Measurements from ENCODE around the gene NMT2.

- no peak for TF ChIP-seq CTCF (IDR thresholded peaks at IDR 0.05)
- TF ChIP-seq POLR2AphosphoS5 (IDR thresholded peaks at IDR 0.05): no peak
Measured at GRCh38 chr10:15213461-15213861, 45.0 kb upstream of the NMT2 start.

Measured in sigmoid colon (tissue), 4 donors.